Sigmoid colon (tissue), 7 donors: ENCODE data around the gene RAB11FIP3. TPM values are rescaled to one million over a fixed set of nuclear protein-coding genes. Genes with fewer than 3 reads are reported as not detected.
A peak's percentile ranks its signal among the peaks of the same experiment; 100 is the strongest.
"Not testable (repeated sequence)": the region's sequence is repeated elsewhere in the genome, so short reads cannot be mapped to it uniquely, and the experiment has no call there.

Experiments used
- DNase-seq: peaks from one replicate; pipeline ENCODE4 v3.0.0-alpha.2; 2019
- H3K27ac ChIP-seq, 4 donors: fragments of 200-600 bp; sonication (generic); one replicate each; pipeline ENCODE4 v1.5.1; 2016 to 2019; ENCODE audit warnings: mild to moderate bottlenecking in 1 of 4
- H3K27me3 ChIP-seq, 3 donors: fragments of 200-600 bp; sonication (generic); one replicate each; pipeline ENCODE4 v1.5.1; 2019; ENCODE audit warnings: mild to moderate bottlenecking in 1 of 3
- H3K36me3 ChIP-seq, 4 donors: fragments of 200-600 bp; sonication (generic); one replicate each; pipeline ENCODE4 v1.5.1; 2016 to 2019
- H3K4me1 ChIP-seq, 4 donors: fragments of 200-600 bp; sonication (generic); one replicate each; pipeline ENCODE4 v1.5.1; 2017 to 2019
- H3K4me3 ChIP-seq, 4 donors: fragments of 200-600 bp; sonication (generic); one replicate each; pipeline ENCODE4 v1.5.1; 2017 to 2019; ENCODE audit warnings: mild to moderate bottlenecking in 2 of 4, moderate library complexity in 1 of 4
- H3K9me3 ChIP-seq, 4 donors: fragments of 200-600 bp in 3 of 4; sonication (generic) in 3 of 4; one replicate each; pipeline versions ENCODE4 v1.5.1 to v1.6.1; 2013 to 2019
- CTCF ChIP-seq, 4 experiments: fragments of 450-650 bp in 3 of 4; fragments of 200-600 bp in 1 of 4; IDR thresholded peaks; one replicate each; pipeline ENCODE4 v1.5.1; 2016 to 2019; ENCODE audit warnings: antibody characterized with exemption in 4 of 4, mild to moderate bottlenecking in 3 of 4, moderate library complexity in 2 of 4
- EP300 ChIP-seq, 4 donors: sonication (generic); formaldehyde crosslinking; IDR thresholded peaks; one replicate each; pipeline ENCODE4 v1.6.1; 2017; ENCODE audit warnings: antibody characterized with exemption in 4 of 4
- POLR2A ChIP-seq, 2 donors: fragments of 450-650 bp; IDR thresholded peaks; one replicate each; pipeline ENCODE4 v1.6.1; 2016; ENCODE audit warnings: antibody characterized with exemption in 2 of 2, mild to moderate bottlenecking in 2 of 2, moderate library complexity in 2 of 2
- POLR2AphosphoS5 ChIP-seq, 4 donors: sonication (generic); formaldehyde crosslinking; IDR thresholded peaks; one replicate each; pipeline ENCODE4 v1.6.1; 2017; ENCODE audit warnings: antibody characterized with exemption in 4 of 4
- WGBS, 2 donors: extraction: QIAGEN DNeasy Blood & Tissue Kit; methylation state at CpG; one replicate each; pipeline ENCODE4 v1.1.7; 2013; 5-methylcytosine and 5-hydroxymethylcytosine counted together
- intact Hi-C: fragments of 100-400 bp; cut with DNase I; formaldehyde crosslinking; loops from one replicate; pipeline ENCODE4 v1.15.1; 2023
- polyA plus RNA-seq, 3 donors: library from polyadenylated mRNA; stranded (reverse); fragments of 200-250 nt; gene quantifications; one replicate each; pipeline ENCODE4 v1.2.3, GENCODE V29; 2013
- total RNA-seq, 4 donors: library from RNA; depleted of rRNA; stranded (reverse); fragments of >200 nt; gene quantifications; one replicate each; pipeline ENCODE4 v1.1.0, GENCODE V29; 2016
- donor health status: healthy with polysubstance abuse.
- donor health status: Bipolar disorder and iron deficiency.
- donor health status: healthy.

RAB11FIP3 gene
- 10 to 100 TPM; 20.0 to 44.9 (median 28.9) TPM for total RNA-seq
- polyA plus RNA-seq = 10 to 100 TPM; 10.6 to 24.1 (median 13.2) TPM

GRCh38 chr16:425082-425718, at the start of gene RAB11FIP3:
Gene RAB11FIP3 (plus strand): TSS chr16:425649. CDS start chr16:426007, 358 bp downstream.
- no peaks in the 10 kb centered on the region for H3K27me3 ChIP-seq
- 0% methylated on average over 77 of the region's 77 CpGs for WGBS, 2 donors
- peak within 1 kb of the TSS; percentile 94 to 99 (median 98) for H3K27ac ChIP-seq
- H3K4me3 ChIP-seq = peak within 1 kb of the TSS; percentile 64 to 81 (median 74)
- peak; percentile 93 for DNase-seq
- intact Hi-C loops = loop anchor here (1.0 to 5.0 kb wide), 4 partner anchors 23 to 102 kb away; partner anchors contain the start of genes CAPN15 and PGAP6
- TF ChIP-seq EP300 (IDR thresholded peaks at IDR 0.05) (no peak), CTCF (IDR thresholded peaks at IDR 0.05) (peak in 1 of 4 experiments; percentile 3), POLR2AphosphoS5 (IDR thresholded peaks at IDR 0.05) (peak; percentile 89 to 97 (median 96)), POLR2A (IDR thresholded peaks at IDR 0.05) (peak; percentile 79 to 83)
- H3K36me3 ChIP-seq = peaks cover 0 to 10% (median 0%) of the 10 kb centered on the region in 4 donors
- H3K9me3 ChIP-seq = no peaks in the 10 kb centered on the region
- peaks cover 0 to 49% (median 45%) of the 10 kb centered on the region in 4 donors for H3K4me1 ChIP-seq

GRCh38 chr16:375927-376816, 49.3 kb upstream of the RAB11FIP3 start:
- no peak for DNase-seq
- no peaks in the 10 kb centered on the region for H3K27me3 ChIP-seq
- 95 to 96% methylated on average over 44 of the region's 44 CpGs for WGBS, 2 donors
- peaks cover 3 to 25% (median 15%) of the 10 kb centered on the region in 4 donors for H3K4me1 ChIP-seq
- no peaks in the 10 kb centered on the region for H3K9me3 ChIP-seq
- no peak overlapping the region for H3K4me3 ChIP-seq
- peaks cover 4 to 62% (median 31%) of the 10 kb centered on the region in 4 donors for H3K36me3 ChIP-seq
- no peak for TF ChIP-seq POLR2A (IDR thresholded peaks at IDR 0.05)
- no peak for TF ChIP-seq EP300 (IDR thresholded peaks at IDR 0.05)
- no peak for TF ChIP-seq CTCF (IDR thresholded peaks at IDR 0.05)
- no peak for TF ChIP-seq POLR2AphosphoS5 (IDR thresholded peaks at IDR 0.05)
- intact Hi-C loops = no loop called here
- H3K27ac ChIP-seq = no peak overlapping the region

- Histone ChIP-seq H3K27ac (no peak overlapping the region), H3K36me3 (peaks cover 4 to 57% (median 31%) of the 10 kb centered on the region in 4 donors), H3K4me1 (peaks cover 3 to 23% (median 15%) of the 10 kb centered on the region in 4 donors), H3K4me3 (no peak overlapping the region), H3K27me3 (no peaks in the 10 kb centered on the region), H3K9me3 (no peaks in the 10 kb centered on the region)
- TF ChIP-seq POLR2A (IDR thresholded peaks at IDR 0.05) (no peak), CTCF (IDR thresholded peaks at IDR 0.05) (no peak), POLR2AphosphoS5 (IDR thresholded peaks at IDR 0.05) (no peak), EP300 (IDR thresholded peaks at IDR 0.05) (no peak)
- intact Hi-C loops = no loop called here
- WGBS, 2 donors = 93 to 94% methylated on average over 26 of the region's 26 CpGs
- DNase-seq = no peak
These were observed 48.5 kb upstream of the RAB11FIP3 start for GRCh38 chr16:376817-377418.

GRCh38 chr16:377419-377951, 48.0 kb upstream of the RAB11FIP3 start:
- Histone ChIP-seq H3K27me3 (no peaks in the 10 kb centered on the region), H3K27ac (no peak overlapping the region), H3K4me3 (no peak overlapping the region), H3K9me3 (no peaks in the 10 kb centered on the region), H3K4me1 (peaks cover 3 to 25% (median 16%) of the 10 kb centered on the region in 4 donors), H3K36me3 (peaks cover 4 to 52% (median 29%) of the 10 kb centered on the region in 4 donors)
- TF ChIP-seq POLR2AphosphoS5 (IDR thresholded peaks at IDR 0.05) = no peak
- TF ChIP-seq CTCF (IDR thresholded peaks at IDR 0.05) = no peak
- TF ChIP-seq POLR2A (IDR thresholded peaks at IDR 0.05) = no peak
- no peak for TF ChIP-seq EP300 (IDR thresholded peaks at IDR 0.05)
- 93 to 95% methylated on average over 42 of the region's 42 CpGs for WGBS, 2 donors
- intact Hi-C loops = no loop called here
- DNase-seq = no peak

GRCh38 chr16:378113-378820, 47.2 kb upstream of the RAB11FIP3 start:
- H3K27ac ChIP-seq, H3K4me3 ChIP-seq, intact Hi-C loops, H3K9me3 ChIP-seq, DNase-seq, H3K27me3 ChIP-seq: not testable (repeated sequence)
- Histone ChIP-seq H3K36me3 (peaks cover 4 to 44% (median 28%) of the 10 kb centered on the region in 4 donors), H3K4me1 (peaks cover 3 to 33% (median 24%) of the 10 kb centered on the region in 4 donors)
- WGBS, 2 donors = 92 to 93% methylated on average over 36 of the region's 36 CpGs
